HG02678 (cell line): Measurements from ENCODE around the gene CHRNA10.
"Not testable (repeated sequence)": the region's sequence is repeated elsewhere in the genome, so short reads cannot be mapped to it uniquely, and the experiment has no call there.

ENCODE experiments used
- ATAC-seq: cut with Tn5 transposase; IDR thresholded peaks from one replicate; pipeline ENCODE4 v1.9.1; 2021; ENCODE audit warnings: mild to moderate bottlenecking, moderate library complexity; ENCODE audit not compliant: unreplicated experiment

Gene CHRNA10

GRCh38 chr11:3665336-3666022, 5.7 kb downstream of the CHRNA10 start:
- ATAC-seq, result no peak

DNA sequence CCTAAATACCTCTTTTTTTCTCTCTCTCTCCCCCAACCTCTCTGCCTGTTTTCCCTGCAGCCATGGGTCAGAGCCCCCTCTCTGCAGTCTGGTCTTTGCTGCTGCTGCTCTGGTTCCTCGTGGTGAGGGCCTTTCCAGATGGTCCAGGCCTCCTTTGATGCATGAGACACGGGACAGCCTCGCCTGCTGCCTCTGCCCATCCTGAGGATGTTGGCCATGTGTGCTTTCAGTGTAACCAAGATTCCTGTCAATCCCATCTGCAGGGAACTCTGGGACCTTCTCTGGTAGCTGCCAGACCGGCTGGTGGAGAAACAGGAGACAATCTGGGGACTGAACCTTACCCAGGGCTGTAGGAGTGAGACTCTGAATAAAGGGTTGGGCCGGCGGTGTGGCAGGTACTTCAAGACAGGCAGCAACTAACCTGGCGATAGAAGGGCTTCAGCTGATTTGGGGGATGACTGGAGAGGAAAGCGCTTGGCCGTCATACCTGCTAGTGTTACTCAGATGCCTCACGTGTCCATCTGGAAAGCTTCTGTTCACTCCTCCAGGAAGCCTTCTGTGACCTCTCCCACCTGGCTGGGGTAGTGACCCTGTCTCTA, 7.1 kb downstream of the CHRNA10 start:
- no peak for ATAC-seq

- no peak for ATAC-seq
These were observed 8.3 kb downstream of the CHRNA10 start for GRCh38 chr11:3662856-3663255.

GRCh38 chr11:3660960-3661359, 10.2 kb downstream of the CHRNA10 start:
- no peak for ATAC-seq

- no peak for ATAC-seq
These were observed 11.3 kb downstream of the CHRNA10 start for GRCh38 chr11:3659595-3660515.

- no peak for ATAC-seq
These were observed 12.9 kb downstream of the CHRNA10 start for GRCh38 chr11:3658252-3658651.

- not testable (repeated sequence) for ATAC-seq
These were observed 13.9 kb downstream of the CHRNA10 start for GRCh38 chr11:3657331-3657730.

- ATAC-seq, result no peak
These were observed 15.6 kb downstream of the CHRNA10 start for GRCh38 chr11:3655547-3655946.

DNA sequence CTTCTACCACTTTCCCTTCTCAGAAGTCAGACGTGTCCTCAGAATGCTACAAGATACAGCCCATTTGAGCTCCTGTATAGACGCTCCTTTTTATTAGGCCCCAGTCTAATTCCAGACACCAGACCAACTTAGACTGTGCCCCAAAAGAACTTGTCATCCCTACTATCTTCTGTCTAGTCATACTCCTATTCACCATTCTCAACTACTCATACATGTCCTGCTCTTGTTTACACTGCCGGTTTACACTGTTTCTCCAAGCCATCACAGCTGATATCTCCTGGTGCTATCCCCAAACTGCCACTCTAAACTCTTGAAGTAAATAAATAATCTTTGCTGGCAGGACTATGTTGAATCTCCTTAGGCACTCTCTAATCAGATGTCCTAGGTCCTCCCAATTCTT, 18.7 kb downstream of the CHRNA10 start:
- not testable (repeated sequence) for ATAC-seq

- ATAC-seq, result not testable (repeated sequence)
These were observed 21.8 kb downstream of the CHRNA10 start for GRCh38 chr11:3649374-3649773.

DNA sequence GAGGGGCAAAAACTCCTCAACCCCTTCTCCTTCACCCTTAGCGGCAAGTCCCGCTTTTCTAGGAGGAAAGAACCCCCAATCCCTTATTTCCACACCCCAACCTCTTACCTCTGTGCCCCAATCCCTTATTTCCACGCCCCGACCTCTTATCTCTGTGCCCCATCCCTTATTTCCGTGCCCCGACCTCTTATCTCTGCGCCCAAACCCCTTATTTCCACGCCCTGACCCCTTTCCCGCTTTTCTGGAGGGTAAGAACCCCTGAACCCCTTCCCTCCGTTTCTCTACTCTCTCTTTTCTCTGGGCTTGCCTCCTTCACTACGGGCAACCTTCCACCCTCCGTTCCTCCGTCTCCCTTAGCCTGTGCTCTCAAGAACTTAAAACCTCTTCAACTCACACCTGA, 22.3 kb downstream of the CHRNA10 start:
- ATAC-seq, result not testable (repeated sequence)

GRCh38 chr11:3645552-3645951, 25.6 kb downstream of the CHRNA10 start:
- no peak for ATAC-seq

- ATAC-seq, result no peak
These were observed 26.4 kb downstream of the CHRNA10 start, which contains the start of gene ART1 for GRCh38 chr11:3644817-3645235. Gene ART1 (plus strand): TSS chr11:3645128. CDS start chr11:3659214, 14,086 bp downstream.

GRCh38 chr11:3643102-3643546, 28.1 kb downstream of the CHRNA10 start:
- not testable (repeated sequence) for ATAC-seq

DNA sequence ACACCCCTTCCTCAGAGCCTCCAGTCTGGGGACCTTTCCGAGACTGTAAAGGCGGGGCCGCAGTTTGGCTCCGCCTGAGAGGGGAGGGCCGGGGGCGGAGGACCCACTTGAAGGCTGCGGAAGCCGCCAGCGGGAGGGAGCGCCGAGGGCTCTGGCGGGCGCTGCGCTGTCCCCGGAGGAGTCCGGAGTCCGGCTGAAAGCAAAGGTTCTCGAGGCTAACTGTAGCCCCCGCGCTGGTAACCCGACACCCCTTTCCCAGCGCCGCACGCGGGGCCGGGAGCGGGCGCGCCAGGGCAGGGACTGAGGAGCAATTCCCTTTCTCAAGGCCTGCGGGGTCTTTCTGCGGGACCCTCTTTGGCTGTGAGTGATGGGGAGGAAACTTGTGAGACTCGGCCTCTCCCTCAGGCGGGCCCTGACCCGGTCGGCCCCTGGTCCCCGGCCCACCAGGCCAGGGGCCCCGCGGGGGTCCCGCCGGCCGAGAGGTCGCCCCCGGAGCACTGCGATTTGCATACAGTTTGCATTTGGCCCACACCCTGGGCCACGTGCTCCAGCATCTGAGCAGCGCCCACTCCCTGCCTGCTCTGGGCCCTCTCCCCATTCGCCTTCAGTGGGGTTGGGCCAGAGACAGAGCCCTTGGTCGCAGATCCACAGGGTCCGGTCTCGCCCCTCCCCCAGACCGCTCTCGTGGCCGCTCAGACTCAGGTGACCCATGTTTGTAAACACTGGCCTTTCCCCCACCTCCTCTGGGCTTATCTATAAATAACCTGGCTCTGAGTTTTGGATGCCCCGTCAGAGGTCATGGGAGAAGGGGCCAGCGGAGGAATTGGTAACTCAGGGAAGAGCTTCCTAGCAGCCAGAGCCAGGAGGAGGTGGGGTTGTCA, 28.9 kb downstream of the CHRNA10 start:
- ATAC-seq, result no peak

- no peak for ATAC-seq
These were observed 29.5 kb downstream of the CHRNA10 start, which contains the start of gene ART5 for GRCh38 chr11:3641701-3642070. Gene ART5 (minus strand): TSS chr11:3641992. CDS start chr11:3641862, 130 bp downstream.

DNA sequence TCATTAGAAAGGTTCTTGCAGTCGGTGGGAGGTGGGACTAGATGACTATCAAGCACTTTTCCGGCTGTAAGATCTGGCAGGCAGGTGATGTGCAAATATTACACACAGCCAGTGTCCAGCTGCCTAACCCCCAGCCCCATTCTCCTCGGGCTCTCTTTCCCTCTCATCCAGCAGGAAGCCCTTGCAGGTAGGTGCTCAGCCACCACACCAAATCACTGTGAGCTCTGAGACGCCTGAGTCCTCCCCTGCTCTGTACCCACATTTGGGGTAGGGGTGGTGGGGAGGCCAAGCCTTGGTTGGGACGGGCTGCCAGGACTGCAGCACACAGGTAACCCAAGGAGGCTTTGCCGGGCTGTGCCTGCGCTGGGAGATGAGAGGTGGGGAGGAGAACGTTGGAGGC, 30.0 kb downstream of the CHRNA10 start:
- ATAC-seq, result no peak

DNA sequence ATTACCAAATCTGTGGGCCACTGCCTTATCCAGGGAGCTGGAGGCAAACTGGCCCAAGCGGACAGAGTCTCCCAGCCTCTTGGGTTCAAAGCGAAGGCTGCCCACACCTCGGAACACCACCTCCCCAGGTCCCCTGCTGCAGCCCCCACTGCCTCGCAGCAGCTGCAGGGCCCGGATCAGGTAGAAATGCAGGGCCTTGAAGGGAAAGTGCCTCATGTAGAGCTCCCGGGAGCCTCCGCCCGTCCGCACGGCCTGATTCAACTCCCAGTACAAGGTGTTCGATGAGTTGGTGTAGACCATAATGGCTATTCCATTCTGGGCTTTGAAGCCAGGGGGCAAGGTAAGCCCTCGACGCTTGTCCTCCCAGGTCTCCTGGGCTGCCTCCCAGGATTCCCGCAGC, 31.3 kb downstream of the CHRNA10 start:
- no peak for ATAC-seq

DNA sequence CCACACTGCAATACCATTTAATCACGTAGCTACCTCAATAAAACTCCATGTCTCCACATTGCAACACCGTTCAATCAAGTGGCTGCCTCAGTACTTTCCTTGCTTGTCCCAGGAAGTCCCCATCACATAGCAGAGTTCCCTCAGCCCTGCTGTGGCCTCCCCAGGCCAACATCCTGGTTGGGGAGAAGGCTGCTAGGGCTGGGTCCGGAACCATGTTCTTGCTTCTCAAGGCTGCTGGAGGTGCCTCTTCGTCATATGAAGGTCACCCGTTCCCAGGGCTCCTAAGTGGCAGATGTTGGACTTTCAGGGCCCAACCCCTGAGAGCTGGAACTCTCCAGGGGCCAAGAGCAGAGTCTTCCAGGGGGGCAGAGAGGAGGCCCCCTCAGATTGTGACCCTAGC, 32.7 kb downstream of the CHRNA10 start:
- no peak for ATAC-seq

DNA sequence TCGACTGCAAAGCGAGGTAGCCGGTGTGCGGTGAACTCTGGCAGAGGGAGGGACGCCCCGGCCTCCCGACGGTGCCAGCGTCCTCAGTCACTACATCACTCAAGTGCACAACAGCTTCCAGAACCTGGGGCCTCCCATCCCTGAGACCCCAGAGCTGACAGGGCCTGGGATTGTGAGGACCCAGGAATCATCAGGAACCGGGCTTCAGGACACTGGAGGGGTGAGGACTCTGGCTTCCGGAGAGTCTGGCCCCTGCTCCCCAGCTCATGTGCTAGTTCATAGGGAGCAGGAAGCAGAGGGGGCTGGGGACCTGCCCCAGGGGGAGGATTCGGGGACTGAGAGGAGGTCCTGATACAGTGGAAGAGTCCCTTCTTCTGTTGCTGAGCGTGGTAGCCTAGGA, 34.0 kb downstream of the CHRNA10 start:
- no peak for ATAC-seq
